Kidney (tissue), 14 donors: ENCODE results near the gene SOCS6. TPM values are rescaled to one million over a fixed set of nuclear protein-coding genes. Genes with fewer than 3 reads are reported as not detected.

Experiments used
- DNase-seq, 5 donors: peaks; one replicate each; pipeline ENCODE4 v3.0.0-alpha.2; 2013 to 2020
- FAIRE-seq: peaks from 2 replicates; lab custom pipeline; 2012; peaks lifted over from hg19 to GRCh38; lab: Jason Lieb, UNC
- H3K27ac ChIP-seq, 2 donors: one replicate each; pipeline ENCODE4 v1.7.0; 2013; ENCODE audit warnings: low read depth in 2 of 2, low read length in 2 of 2, inconsistent platforms in 1 of 2
- H3K27me3 ChIP-seq: one replicate; pipeline ENCODE4 v1.7.1; 2013; ENCODE audit warnings: low read length, inconsistent platforms; ENCODE audit not compliant: control insufficient read depth, insufficient read depth
- H3K36me3 ChIP-seq, 3 donors: one replicate each; pipeline versions ENCODE4 v1.7.0 to v1.7.1; 2013; ENCODE audit warnings: low read length in 3 of 3, control low read depth in 1 of 3, inconsistent platforms in 1 of 3; ENCODE audit not compliant: insufficient read depth in 3 of 3, control insufficient read depth in 2 of 3
- H3K4me1 ChIP-seq, 3 donors: one replicate each; pipeline versions ENCODE4 v1.7.0 to v1.7.1; 2013; ENCODE audit warnings: low read length in 3 of 3, inconsistent platforms in 1 of 3, low read depth in 1 of 3; ENCODE audit not compliant: control insufficient read depth in 2 of 3, insufficient read depth in 2 of 3
- H3K4me3 ChIP-seq, 3 donors: one replicate each; pipeline versions ENCODE4 v1.7.0 to v1.8.1; 2013; ENCODE audit warnings: low read length in 3 of 3, control low read depth in 1 of 3, inconsistent platforms in 1 of 3
- H3K9ac ChIP-seq, 3 donors: one replicate each; pipeline versions ENCODE4 v1.7.0 to v1.7.1; 2013; ENCODE audit warnings: low read length in 3 of 3, control low read depth in 1 of 3, inconsistent platforms in 1 of 3
- H3K9me3 ChIP-seq, 3 donors: one replicate each; pipeline versions ENCODE4 v1.7.0 to v1.7.1; 2013; ENCODE audit warnings: low read length in 3 of 3, control low read depth in 1 of 3, inconsistent platforms in 1 of 3; ENCODE audit not compliant: control insufficient read depth in 2 of 3, insufficient read depth in 1 of 3
- CTCF ChIP-seq: IDR thresholded peaks from 3 replicates; pipeline ENCODE4 v1.5.1; 2012; ENCODE audit warnings: mild to moderate bottlenecking, moderate library complexity, borderline replicate concordance; ENCODE audit not compliant: insufficient read depth; ENCODE audit errors: extremely low read depth
- intact Hi-C: fragments of 100-400 bp; cut with DNase I; formaldehyde crosslinking; loops from one replicate; pipeline ENCODE4 v1.11.1; 2022
- polyA plus RNA-seq: library from polyadenylated mRNA; stranded (reverse); fragments of 350-450 nt; fragmentation: Illumina TruSeq; extraction: RNeasy Lipid Tissue Mini Kit (QIAGEN cat#74804); gene quantifications from one replicate; pipeline ENCODE4 v1.2.3, GENCODE V29; 2014; ENCODE audit warnings: low read depth, low replicate concordance; ENCODE audit not compliant: insufficient read depth
- total RNA-seq: library from RNA; stranded (reverse); fragmentation: NEBNext Ultra II Directional; extraction: Animal tissue kit (Norgen Biotek cat#: 25700); gene quantifications from one replicate; pipeline ENCODE4 v1.2.1, GENCODE V29; 2021
- donor health status: control.
- donor health status: control.
- donor health status: control.
- donor health status: control.
- donor health status: control.
- donor health status: DM: yes; HTN: yes; CAD: no.
- donor health status: Normal renal cell carcinoma (clear cell type).

SOCS6 gene
- total and polyA plus RNA-seq, 2 donors from 2014 or later: 5.1 to 18.7 TPM

- H3K4me1 ChIP-seq: no peaks in the 10 kb centered on the region
- H3K4me3 ChIP-seq: no peak overlapping the region
- no peaks in the 10 kb centered on the region for H3K27me3 ChIP-seq
- no peak for DNase-seq
- no peak overlapping the region for H3K9ac ChIP-seq
- H3K9me3 ChIP-seq: peaks cover 0 to 11% (median 0%) of the 10 kb centered on the region in 3 donors
- no peaks in the 10 kb centered on the region for H3K36me3 ChIP-seq
- intact Hi-C loops: no loop called here
- FAIRE-seq: no peak
- H3K27ac ChIP-seq: no peak overlapping the region
- no peak for TF ChIP-seq CTCF
These were observed 12.2 kb upstream of the SOCS6 start for GRCh38 chr18:70276416-70277191.

- Histone ChIP-seq H3K9me3 (no peaks in the 10 kb centered on the region), H3K4me1 (no peaks in the 10 kb centered on the region), H3K36me3 (no peaks in the 10 kb centered on the region), H3K4me3 (no peak overlapping the region), H3K27ac (no peak overlapping the region), H3K9ac (no peak overlapping the region), H3K27me3 (no peaks in the 10 kb centered on the region)
- TF ChIP-seq CTCF: no peak
- intact Hi-C loops: no loop called here
- FAIRE-seq (no peak), DNase-seq (no peak)
These were observed 9.4 kb upstream of the SOCS6 start for GRCh38 chr18:70279470-70279869.

- Histone ChIP-seq H3K9me3 (no peaks in the 10 kb centered on the region), H3K27ac (no peak overlapping the region), H3K27me3 (no peaks in the 10 kb centered on the region), H3K4me3 (no peak overlapping the region), H3K9ac (no peak overlapping the region), H3K36me3 (no peaks in the 10 kb centered on the region), H3K4me1 (no peaks in the 10 kb centered on the region)
- intact Hi-C loops: no loop called here
- FAIRE-seq (no peak), DNase-seq (no peak)
- no peak for TF ChIP-seq CTCF
These were observed 8.6 kb upstream of the SOCS6 start for GRCh38 chr18:70280007-70280925.
